Measurements from ENCODE around the gene DIPK1B. TPM values are rescaled to one million over a fixed set of nuclear protein-coding genes. Genes with fewer than 3 reads are reported as not detected.

Gene DIPK1B
- total RNA-seq, 2 experiments from 2014 or later: 0.14 TPM; not detected in 1

- Mint-ChIP-seq H3K4me1 (ENCODE audit: low read depth) (no peaks in the 10 kb centered on the region), H3K4me3 (no peak overlapping the region), H3K9me3 (no peaks in the 10 kb centered on the region), H3K36me3 (ENCODE audit: low read depth) (no peaks in the 10 kb centered on the region), H3K27me3 (no peaks in the 10 kb centered on the region), H3K27ac (no peak overlapping the region)
- no peak for TF ChIP-seq CTCF (IDR thresholded peaks at IDR 0.05)
- intact Hi-C loops (cut with micrococcal nuclease): no loop called here
- POLR2A ChIA-PET: interaction anchor here (2.6 kb wide), 1 partner anchor 52 kb away, joined by 6 read pairs; no protein-coding TSS in a partner anchor
- CTCF ChIA-PET: interaction anchor here (1.0 to 1.1 kb wide), 2 partner anchors 9 to 11 kb away, joined by 3 to 4 read pairs; no protein-coding TSS in a partner anchor
- ATAC-seq (no peak), DNase-seq (no peak)
Measured at GRCh38 chr9:136674786-136675349, 37.5 kb upstream of the DIPK1B start.

- no peaks in the 10 kb centered on the region for H3K9me3 Mint-ChIP-seq
- DNase-seq (no peak), ATAC-seq (no peak)
- CTCF ChIA-PET: interaction anchor here (1.1 to 1.5 kb wide), 2 partner anchors 8 to 18 kb away, joined by 3 read pairs; no protein-coding TSS in a partner anchor
- intact Hi-C loops (cut with micrococcal nuclease): no loop called here
- no peak overlapping the region for H3K4me3 Mint-ChIP-seq
- no peaks in the 10 kb centered on the region for H3K36me3 Mint-ChIP-seq (ENCODE audit: low read depth)
- TF ChIP-seq CTCF (IDR thresholded peaks at IDR 0.05): no peak
- H3K27ac Mint-ChIP-seq: no peak overlapping the region
- H3K27me3 Mint-ChIP-seq: no peaks in the 10 kb centered on the region
- H3K4me1 Mint-ChIP-seq (ENCODE audit: low read depth): no peaks in the 10 kb centered on the region
- POLR2A ChIA-PET: interaction anchor here (0.9 to 2.6 kb wide), 2 partner anchors 9 to 51 kb away, joined by 3 to 6 read pairs; no protein-coding TSS in a partner anchor
Measured at GRCh38 chr9:136675477-136676296, 36.7 kb upstream of the DIPK1B start.

- DNase-seq (no peak), ATAC-seq (no peak)
- POLR2A ChIA-PET: interaction anchor here (0.9 to 2.6 kb wide), 2 partner anchors 9 to 51 kb away, joined by 3 to 6 read pairs; no protein-coding TSS in a partner anchor
- Mint-ChIP-seq H3K27ac (no peak overlapping the region), H3K9me3 (no peaks in the 10 kb centered on the region), H3K4me3 (no peak overlapping the region), H3K27me3 (no peaks in the 10 kb centered on the region), H3K4me1 (ENCODE audit: low read depth) (no peaks in the 10 kb centered on the region), H3K36me3 (ENCODE audit: low read depth) (no peaks in the 10 kb centered on the region)
- CTCF ChIA-PET: interaction anchor here (1.1 to 1.5 kb wide), 2 partner anchors 9 to 17 kb away, joined by 3 read pairs; no protein-coding TSS in a partner anchor
- no peak for TF ChIP-seq CTCF (IDR thresholded peaks at IDR 0.05)
- intact Hi-C loops (cut with micrococcal nuclease): no loop called here
Measured at GRCh38 chr9:136676297-136676794, 36.0 kb upstream of the DIPK1B start.

- TF ChIP-seq CTCF (IDR thresholded peaks at IDR 0.05): no peak
- Mint-ChIP-seq H3K9me3 (no peaks in the 10 kb centered on the region), H3K27ac (no peak overlapping the region), H3K4me1 (ENCODE audit: low read depth) (no peaks in the 10 kb centered on the region), H3K27me3 (no peaks in the 10 kb centered on the region), H3K36me3 (ENCODE audit: low read depth) (no peaks in the 10 kb centered on the region), H3K4me3 (no peak overlapping the region)
- DNase-seq: no peak
- ChIA-PET CTCF (interaction anchor here (0.7 to 1.5 kb wide), 3 partner anchors 9 to 153 kb away, joined by 3 read pairs; no protein-coding TSS in a partner anchor), POLR2A (no interaction called here)
- intact Hi-C loops (cut with micrococcal nuclease): no loop called here
- ATAC-seq: no peak
Measured at GRCh38 chr9:136676920-136677686, 35.3 kb upstream of the DIPK1B start.

Measured in activated CD8-positive, alpha-beta T cell treated with anti-CD3 and anti-CD28 coated beads for 36 hours (primary cell).